ENCODE results near the gene CRYAA.

Gene CRYAA

DNA sequence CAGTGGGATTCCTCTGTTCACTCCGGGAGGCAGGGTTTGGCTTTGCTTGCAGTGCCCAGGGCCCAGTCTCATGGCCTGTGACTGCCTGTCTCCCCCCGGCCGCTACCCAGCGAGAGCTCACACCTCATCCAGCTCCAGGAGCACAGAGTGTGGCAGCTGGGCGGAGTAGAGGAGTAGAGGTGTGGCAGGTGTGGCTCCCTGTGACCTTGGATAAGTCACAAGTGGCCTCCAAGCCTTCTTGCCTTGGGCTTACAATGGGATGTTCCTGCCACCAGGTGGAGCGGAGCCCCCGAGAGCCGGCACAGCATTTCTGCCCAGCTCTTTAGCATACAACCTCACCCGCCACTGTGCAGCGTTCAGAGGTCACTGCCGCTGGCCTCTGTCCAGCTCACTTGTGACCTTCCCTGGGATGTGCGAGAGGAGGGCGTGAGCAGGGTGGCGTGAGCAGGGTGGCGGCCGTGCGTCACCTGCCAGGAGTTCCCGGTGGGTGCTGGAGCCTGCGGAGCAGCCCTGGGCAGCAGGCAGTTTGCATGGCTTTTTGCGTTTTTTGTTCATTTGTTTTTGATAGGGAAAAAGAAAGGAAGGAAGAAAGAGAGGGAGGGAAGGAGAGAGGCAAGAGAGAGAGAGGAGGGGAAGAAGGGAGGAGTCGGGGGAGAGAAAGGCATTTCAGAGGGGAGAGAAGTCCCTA lies 42.4 kb downstream of the CRYAA start:
- Histone ChIP-seq H3K4me1 (ENCODE audit: control insufficient read depth, low read length) (no peaks in the 10 kb centered on the region), H3K27ac (ENCODE audit: low read depth, low read length) (no peak overlapping the region), H4K20me1 (ENCODE audit: control insufficient read depth, insufficient read depth, low read depth, low read length) (no peaks in the 10 kb centered on the region), H3F3A (ENCODE audit: control insufficient read depth, insufficient read depth) (no peaks in the 10 kb centered on the region), H3K9me2 (replicated peaks; ENCODE audit: control insufficient read depth, low read length) (no peaks in the 10 kb centered on the region), H3K4me2 (ENCODE audit: low read length) (no peak overlapping the region), H3K4me3 (ENCODE audit: low read length) (no peak overlapping the region), H3K79me2 (ENCODE audit: control insufficient read depth, low read length) (no peaks in the 10 kb centered on the region), H3K9me3 (ENCODE audit: control insufficient read depth, insufficient read depth, low read length) (peaks cover 5% of the 10 kb centered on the region; the same call in 1 of the 2 replicates), H3K27me3 (ENCODE audit: control insufficient read depth, low read length) (no peaks in the 10 kb centered on the region), H3K36me3 (ENCODE audit: control insufficient read depth, low read length) (no peaks in the 10 kb centered on the region)
- no peak for TF ChIP-seq EZH2phosphoT487 (IDR thresholded peaks at IDR 0.05; ENCODE audit: borderline replicate concordance, low read length)
- TF ChIP-seq, protein P1, sequence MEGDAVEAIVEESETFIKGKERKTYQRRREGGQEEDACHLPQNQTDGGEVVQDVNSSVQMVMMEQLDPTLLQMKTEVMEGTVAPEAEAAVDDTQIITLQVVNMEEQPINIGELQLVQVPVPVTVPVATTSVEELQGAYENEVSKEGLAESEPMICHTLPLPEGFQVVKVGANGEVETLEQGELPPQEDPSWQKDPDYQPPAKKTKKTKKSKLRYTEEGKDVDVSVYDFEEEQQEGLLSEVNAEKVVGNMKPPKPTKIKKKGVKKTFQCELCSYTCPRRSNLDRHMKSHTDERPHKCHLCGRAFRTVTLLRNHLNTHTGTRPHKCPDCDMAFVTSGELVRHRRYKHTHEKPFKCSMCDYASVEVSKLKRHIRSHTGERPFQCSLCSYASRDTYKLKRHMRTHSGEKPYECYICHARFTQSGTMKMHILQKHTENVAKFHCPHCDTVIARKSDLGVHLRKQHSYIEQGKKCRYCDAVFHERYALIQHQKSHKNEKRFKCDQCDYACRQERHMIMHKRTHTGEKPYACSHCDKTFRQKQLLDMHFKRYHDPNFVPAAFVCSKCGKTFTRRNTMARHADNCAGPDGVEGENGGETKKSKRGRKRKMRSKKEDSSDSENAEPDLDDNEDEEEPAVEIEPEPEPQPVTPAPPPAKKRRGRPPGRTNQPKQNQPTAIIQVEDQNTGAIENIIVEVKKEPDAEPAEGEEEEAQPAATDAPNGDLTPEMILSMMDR (IDR thresholded peaks at IDR 0.05; ENCODE audit: low read depth, low read length, poor library complexity, severe bottlenecking), result no peak

DNA sequence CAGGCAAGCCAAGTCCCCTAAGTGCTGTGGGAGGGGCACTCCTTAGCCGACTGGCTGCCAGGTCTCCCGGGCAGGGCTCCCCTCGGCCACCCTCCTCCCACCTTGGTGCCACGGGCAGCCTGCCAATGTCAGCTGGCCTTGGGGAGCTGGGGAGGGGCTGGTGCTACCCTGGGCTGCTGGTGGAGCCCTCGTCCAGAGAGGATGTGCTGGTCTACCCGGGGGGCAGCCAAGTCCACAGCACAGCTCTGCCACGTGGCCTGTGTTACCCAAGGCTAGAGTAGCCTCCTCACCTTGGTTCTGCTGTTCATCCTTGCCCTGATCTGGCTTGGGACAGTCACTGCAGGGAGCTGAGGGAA lies 42.9 kb downstream of the CRYAA start:
- Histone ChIP-seq H3F3A (ENCODE audit: control insufficient read depth, insufficient read depth) (no peaks in the 10 kb centered on the region), H3K36me3 (ENCODE audit: control insufficient read depth, low read length) (no peaks in the 10 kb centered on the region), H4K20me1 (ENCODE audit: control insufficient read depth, insufficient read depth, low read depth, low read length) (no peaks in the 10 kb centered on the region), H3K4me1 (ENCODE audit: control insufficient read depth, low read length) (no peaks in the 10 kb centered on the region), H3K9me2 (replicated peaks; ENCODE audit: control insufficient read depth, low read length) (no peaks in the 10 kb centered on the region), H3K27me3 (ENCODE audit: control insufficient read depth, low read length) (no peaks in the 10 kb centered on the region), H3K79me2 (ENCODE audit: control insufficient read depth, low read length) (no peaks in the 10 kb centered on the region), H3K4me3 (ENCODE audit: low read length) (no peak overlapping the region), H3K9me3 (ENCODE audit: control insufficient read depth, insufficient read depth, low read length) (peaks cover 5% of the 10 kb centered on the region; the same call in 1 of the 2 replicates), H3K4me2 (ENCODE audit: low read length) (no peak overlapping the region), H3K27ac (ENCODE audit: low read depth, low read length) (no peak overlapping the region)
- TF ChIP-seq, protein P1 (IDR thresholded peaks at IDR 0.05; ENCODE audit: low read depth, low read length, poor library complexity, severe bottlenecking), result no peak
- no peak for TF ChIP-seq EZH2phosphoT487 (IDR thresholded peaks at IDR 0.05; ENCODE audit: borderline replicate concordance, low read length)

All from DOHH2 (cell line).